ENCODE results near the gene CD300LB.
"Not testable (repeated sequence)": the region's sequence is repeated elsewhere in the genome, so short reads cannot be mapped to it uniquely, and the experiment has no call there.

CD300LB gene

GRCh38 chr17:74531231-74531761, at the start of gene CD300LB:
TSS of gene CD300LB (minus strand) at chr17:74531475. CDS start at chr17:74531350, 125 bp downstream.
- no peaks in the 10 kb centered on the region for H3K27me3 ChIP-seq (ENCODE audit: low read depth)
- in situ Hi-C loops (cut with MboI; ENCODE audit: low sequenced_read_pairs): no loop called here
- H3K9me3 ChIP-seq: no peaks in the 10 kb centered on the region
- H3K4me1 ChIP-seq: no peaks in the 10 kb centered on the region
- no peak for DNase-seq (ENCODE audit: low spot score in 2 of 2)
- peak within 1 kb of the TSS; percentile 23 for H3K4me3 ChIP-seq
- H3K36me3 ChIP-seq (replicated peaks): no peaks in the 10 kb centered on the region

GRCh38 chr17:74579900-74580299, 48.6 kb upstream of the CD300LB start:
- H3K36me3 ChIP-seq (replicated peaks): no peaks in the 10 kb centered on the region
- no peak overlapping the region for H3K4me3 ChIP-seq
- H3K4me1 ChIP-seq: no peaks in the 10 kb centered on the region
- DNase-seq (ENCODE audit: low spot score in 2 of 2): no peak
- no peaks in the 10 kb centered on the region for H3K9me3 ChIP-seq
- H3K27me3 ChIP-seq (ENCODE audit: low read depth): peaks cover 3% of the 10 kb centered on the region
- in situ Hi-C loops (cut with MboI; ENCODE audit: low sequenced_read_pairs): no loop called here

GRCh38 chr17:74578979-74579378, 47.7 kb upstream of the CD300LB start:
- in situ Hi-C loops (cut with MboI; ENCODE audit: low sequenced_read_pairs): no loop called here
- no peak overlapping the region for H3K4me3 ChIP-seq
- no peaks in the 10 kb centered on the region for H3K4me1 ChIP-seq
- no peaks in the 10 kb centered on the region for H3K36me3 ChIP-seq (replicated peaks)
- H3K27me3 ChIP-seq (ENCODE audit: low read depth): peaks cover 3% of the 10 kb centered on the region
- no peak for DNase-seq (ENCODE audit: low spot score in 2 of 2)
- H3K9me3 ChIP-seq: no peaks in the 10 kb centered on the region

- no peak for DNase-seq (ENCODE audit: low spot score in 2 of 2)
- Histone ChIP-seq H3K36me3 (replicated peaks) (no peaks in the 10 kb centered on the region), H3K4me1 (no peaks in the 10 kb centered on the region), H3K27me3 (ENCODE audit: low read depth) (peaks cover 15% of the 10 kb centered on the region), H3K4me3 (no peak overlapping the region), H3K9me3 (no peaks in the 10 kb centered on the region)
- in situ Hi-C loops (cut with MboI; ENCODE audit: low sequenced_read_pairs): no loop called here
Observed at GRCh38 chr17:74574489-74575142, 43.3 kb upstream of the CD300LB start.

- H3K4me1 ChIP-seq; H3K4me3 ChIP-seq; H3K9me3 ChIP-seq; in situ Hi-C loops (cut with MboI; ENCODE audit: low sequenced_read_pairs); DNase-seq (ENCODE audit: low spot score in 2 of 2); H3K36me3 ChIP-seq (replicated peaks): not testable (repeated sequence)
- peaks cover 18% of the 10 kb centered on the region for H3K27me3 ChIP-seq (ENCODE audit: low read depth)
Observed at GRCh38 chr17:74573635-74574034, 42.4 kb upstream of the CD300LB start.

- Histone ChIP-seq H3K4me3 (no peak overlapping the region), H3K9me3 (no peaks in the 10 kb centered on the region), H3K36me3 (replicated peaks) (no peaks in the 10 kb centered on the region), H3K27me3 (ENCODE audit: low read depth) (peaks cover 18% of the 10 kb centered on the region), H3K4me1 (no peaks in the 10 kb centered on the region)
- no peak for DNase-seq (ENCODE audit: low spot score in 2 of 2)
- in situ Hi-C loops (cut with MboI; ENCODE audit: low sequenced_read_pairs): no loop called here
Observed at GRCh38 chr17:74573169-74573568, 41.9 kb upstream of the CD300LB start.

- Histone ChIP-seq H3K9me3 (no peaks in the 10 kb centered on the region), H3K4me1 (no peaks in the 10 kb centered on the region), H3K27me3 (ENCODE audit: low read depth) (peaks cover 18% of the 10 kb centered on the region), H3K4me3 (no peak overlapping the region), H3K36me3 (replicated peaks) (no peaks in the 10 kb centered on the region)
- in situ Hi-C loops (cut with MboI; ENCODE audit: low sequenced_read_pairs): no loop called here
- DNase-seq (ENCODE audit: low spot score in 2 of 2): no peak
Observed at GRCh38 chr17:74571621-74572270, 40.5 kb upstream of the CD300LB start.

- Histone ChIP-seq H3K27me3 (ENCODE audit: low read depth) (peaks cover 16% of the 10 kb centered on the region), H3K36me3 (replicated peaks) (no peaks in the 10 kb centered on the region), H3K4me1 (no peaks in the 10 kb centered on the region), H3K4me3 (no peak overlapping the region), H3K9me3 (no peaks in the 10 kb centered on the region)
- in situ Hi-C loops (cut with MboI; ENCODE audit: low sequenced_read_pairs): no loop called here
- no peak for DNase-seq (ENCODE audit: low spot score in 2 of 2)
Observed at GRCh38 chr17:74569020-74570003, 38.0 kb upstream of the CD300LB start.

GRCh38 chr17:74568106-74568873, 37.0 kb upstream of the CD300LB start:
- Histone ChIP-seq H3K27me3 (ENCODE audit: low read depth) (peaks cover 16% of the 10 kb centered on the region), H3K36me3 (replicated peaks) (no peaks in the 10 kb centered on the region), H3K4me3 (no peak overlapping the region), H3K9me3 (no peaks in the 10 kb centered on the region), H3K4me1 (no peaks in the 10 kb centered on the region)
- in situ Hi-C loops (cut with MboI; ENCODE audit: low sequenced_read_pairs): no loop called here
- DNase-seq (ENCODE audit: low spot score in 2 of 2): no peak

- DNase-seq (ENCODE audit: low spot score in 2 of 2): no peak
- in situ Hi-C loops (cut with MboI; ENCODE audit: low sequenced_read_pairs): no loop called here
- Histone ChIP-seq H3K4me1 (no peaks in the 10 kb centered on the region), H3K27me3 (ENCODE audit: low read depth) (peaks cover 16% of the 10 kb centered on the region), H3K36me3 (replicated peaks) (no peaks in the 10 kb centered on the region), H3K4me3 (no peak within 1 kb of the TSS), H3K9me3 (no peaks in the 10 kb centered on the region)
Observed at GRCh38 chr17:74567397-74567796, 36.1 kb upstream of the CD300LB start, which contains the start of gene CD300H. TSS of gene CD300H (minus strand) at chr17:74567509.

GRCh38 chr17:74566132-74566753, 35.0 kb upstream of the CD300LB start:
- Histone ChIP-seq H3K36me3 (replicated peaks) (no peaks in the 10 kb centered on the region), H3K4me3 (no peak overlapping the region), H3K4me1 (no peaks in the 10 kb centered on the region), H3K27me3 (ENCODE audit: low read depth) (peaks cover 16% of the 10 kb centered on the region), H3K9me3 (no peaks in the 10 kb centered on the region)
- in situ Hi-C loops (cut with MboI; ENCODE audit: low sequenced_read_pairs): no loop called here
- DNase-seq (ENCODE audit: low spot score in 2 of 2): peak; percentile 19 to 70

- Histone ChIP-seq H3K4me1 (no peaks in the 10 kb centered on the region), H3K36me3 (replicated peaks) (no peaks in the 10 kb centered on the region), H3K4me3 (no peak overlapping the region), H3K27me3 (ENCODE audit: low read depth) (peaks cover 9% of the 10 kb centered on the region), H3K9me3 (no peaks in the 10 kb centered on the region)
- in situ Hi-C loops (cut with MboI; ENCODE audit: low sequenced_read_pairs): no loop called here
- no peak for DNase-seq (ENCODE audit: low spot score in 2 of 2)
Observed at GRCh38 chr17:74565126-74565525, 33.9 kb upstream of the CD300LB start.

- Histone ChIP-seq H3K9me3 (no peaks in the 10 kb centered on the region), H3K4me3 (no peak overlapping the region), H3K27me3 (ENCODE audit: low read depth) (no peaks in the 10 kb centered on the region), H3K4me1 (no peaks in the 10 kb centered on the region), H3K36me3 (replicated peaks) (no peaks in the 10 kb centered on the region)
- in situ Hi-C loops (cut with MboI; ENCODE audit: low sequenced_read_pairs): no loop called here
- no peak for DNase-seq (ENCODE audit: low spot score in 2 of 2)
Observed at GRCh38 chr17:74563358-74563757, 32.1 kb upstream of the CD300LB start.

Measured in HAP-1 (cell line).